ENCODE data around the gene TMPRSS4. TPM values are rescaled to one million over a fixed set of nuclear protein-coding genes. Genes with fewer than 3 reads are reported as not detected.

Gene TMPRSS4
- total RNA-seq, 1 experiment from 2014 or later, result not detected

GRCh38 chr11:118167253-118167652, 90.4 kb downstream of the TMPRSS4 start:
- no peaks in the 10 kb centered on the region for H3K36me3 ChIP-seq (ENCODE audit: control insufficient read depth, insufficient read depth, low read length)
- H3K4me3 ChIP-seq (ENCODE audit: low read depth in 2 of 2, low read length in 2 of 2), result no peak overlapping the region
- intact Hi-C loops (cut with micrococcal nuclease; ENCODE audit: unreplicated experiment) (no loop called here), in situ Hi-C loops (cut with HindIII; ENCODE audit: low pct_unique_long_range_greater_than_20kb, low sequenced_read_pairs) (no loop called here)
- H3K4me1 ChIP-seq (ENCODE audit: control insufficient read depth, insufficient read depth, low read length), result no peaks in the 10 kb centered on the region
- H3K27ac ChIP-seq (ENCODE audit: low read length), result no peak overlapping the region
- peaks cover 12% of the 10 kb centered on the region for H3K27me3 ChIP-seq (ENCODE audit: control insufficient read depth, insufficient read depth, low read length)
- ChIA-PET CTCF (interaction anchor here (0.6 to 1.0 kb wide), 3 partner anchors 10 to 14 kb away, joined by 3 to 5 read pairs (median 4); partner anchors contain the start of gene SCN4B), POLR2A (no interaction called here)
- ATAC-seq (no peak), DNase-seq (ENCODE audit: low read depth, low spot score) (no peak)
- TF ChIP-seq REST (IDR thresholded peaks at IDR 0.05; ENCODE audit: insufficient read depth in 1 of 2, low read depth in 2 of 2, low read length in 1 of 2) (no peak), TCF7L2 (IDR thresholded peaks at IDR 0.05; ENCODE audit: low read depth, low read length) (no peak), SIN3A (IDR thresholded peaks at IDR 0.05; ENCODE audit: borderline replicate concordance, insufficient read depth, low read depth, low read length) (no peak), POLR2AphosphoS5 (IDR thresholded peaks at IDR 0.05; ENCODE audit: low read depth, low read length) (no peak)
- TF ChIP-seq, protein P1, sequence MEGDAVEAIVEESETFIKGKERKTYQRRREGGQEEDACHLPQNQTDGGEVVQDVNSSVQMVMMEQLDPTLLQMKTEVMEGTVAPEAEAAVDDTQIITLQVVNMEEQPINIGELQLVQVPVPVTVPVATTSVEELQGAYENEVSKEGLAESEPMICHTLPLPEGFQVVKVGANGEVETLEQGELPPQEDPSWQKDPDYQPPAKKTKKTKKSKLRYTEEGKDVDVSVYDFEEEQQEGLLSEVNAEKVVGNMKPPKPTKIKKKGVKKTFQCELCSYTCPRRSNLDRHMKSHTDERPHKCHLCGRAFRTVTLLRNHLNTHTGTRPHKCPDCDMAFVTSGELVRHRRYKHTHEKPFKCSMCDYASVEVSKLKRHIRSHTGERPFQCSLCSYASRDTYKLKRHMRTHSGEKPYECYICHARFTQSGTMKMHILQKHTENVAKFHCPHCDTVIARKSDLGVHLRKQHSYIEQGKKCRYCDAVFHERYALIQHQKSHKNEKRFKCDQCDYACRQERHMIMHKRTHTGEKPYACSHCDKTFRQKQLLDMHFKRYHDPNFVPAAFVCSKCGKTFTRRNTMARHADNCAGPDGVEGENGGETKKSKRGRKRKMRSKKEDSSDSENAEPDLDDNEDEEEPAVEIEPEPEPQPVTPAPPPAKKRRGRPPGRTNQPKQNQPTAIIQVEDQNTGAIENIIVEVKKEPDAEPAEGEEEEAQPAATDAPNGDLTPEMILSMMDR (IDR thresholded peaks at IDR 0.05), result no peak
- H3K9me3 ChIP-seq (ENCODE audit: control insufficient read depth, insufficient read depth, low read depth, low read length), result no peaks in the 10 kb centered on the region
- no TSS peak for BruUV-seq (replicated peaks)

- Histone ChIP-seq H3K36me3 (ENCODE audit: control insufficient read depth, insufficient read depth, low read length) (no peaks in the 10 kb centered on the region), H3K4me3 (ENCODE audit: low read depth in 2 of 2, low read length in 2 of 2) (no peak overlapping the region), H3K4me1 (ENCODE audit: control insufficient read depth, insufficient read depth, low read length) (no peaks in the 10 kb centered on the region), H3K27ac (ENCODE audit: low read length) (no peak overlapping the region), H3K9me3 (ENCODE audit: control insufficient read depth, insufficient read depth, low read depth, low read length) (no peaks in the 10 kb centered on the region), H3K27me3 (ENCODE audit: control insufficient read depth, insufficient read depth, low read length) (peaks cover 12% of the 10 kb centered on the region)
- ATAC-seq (no peak), DNase-seq (ENCODE audit: low read depth, low spot score) (no peak)
- in situ Hi-C loops (cut with HindIII; ENCODE audit: low pct_unique_long_range_greater_than_20kb, low sequenced_read_pairs) (no loop called here), intact Hi-C loops (cut with micrococcal nuclease; ENCODE audit: unreplicated experiment) (no loop called here)
- TF ChIP-seq TCF7L2 (IDR thresholded peaks at IDR 0.05; ENCODE audit: low read depth, low read length), result no peak
- TF ChIP-seq POLR2AphosphoS5 (IDR thresholded peaks at IDR 0.05; ENCODE audit: low read depth, low read length), result no peak
- TF ChIP-seq SIN3A (IDR thresholded peaks at IDR 0.05; ENCODE audit: borderline replicate concordance, insufficient read depth, low read depth, low read length), result no peak
- no TSS peak for BruUV-seq (replicated peaks)
- CTCF ChIA-PET, result interaction anchor here (0.7 to 1.0 kb wide), 2 partner anchors 11 to 15 kb away, joined by 3 to 4 read pairs; partner anchors contain the start of gene SCN4B
- POLR2A ChIA-PET, result no interaction called here
Observed at GRCh38 chr11:118167906-118168305, 91.0 kb downstream of the TMPRSS4 start.

- ATAC-seq (no peak), DNase-seq (ENCODE audit: low read depth, low spot score) (no peak)
- no peaks in the 10 kb centered on the region for H3K36me3 ChIP-seq (ENCODE audit: control insufficient read depth, insufficient read depth, low read length)
- no peaks in the 10 kb centered on the region for H3K4me1 ChIP-seq (ENCODE audit: control insufficient read depth, insufficient read depth, low read length)
- intact Hi-C loops (cut with micrococcal nuclease; ENCODE audit: unreplicated experiment), result no loop called here
- no TSS peak for BruUV-seq (replicated peaks)
- ChIA-PET POLR2A (no interaction called here), CTCF (no interaction called here)
- TF ChIP-seq TCF7L2 (IDR thresholded peaks at IDR 0.05; ENCODE audit: low read depth, low read length) (no peak), POLR2AphosphoS5 (IDR thresholded peaks at IDR 0.05; ENCODE audit: low read depth, low read length) (no peak), SIN3A (IDR thresholded peaks at IDR 0.05; ENCODE audit: borderline replicate concordance, insufficient read depth, low read depth, low read length) (no peak), REST (IDR thresholded peaks at IDR 0.05; ENCODE audit: insufficient read depth in 1 of 2, low read depth in 2 of 2, low read length in 1 of 2) (no peak)
- TF ChIP-seq, protein P1 (IDR thresholded peaks at IDR 0.05), result no peak
- H3K4me3 ChIP-seq (ENCODE audit: low read depth in 2 of 2, low read length in 2 of 2), result no peak overlapping the region
- peaks cover 10% of the 10 kb centered on the region for H3K27me3 ChIP-seq (ENCODE audit: control insufficient read depth, insufficient read depth, low read length)
- no peaks in the 10 kb centered on the region for H3K9me3 ChIP-seq (ENCODE audit: control insufficient read depth, insufficient read depth, low read depth, low read length)
- in situ Hi-C loops (cut with HindIII; ENCODE audit: low pct_unique_long_range_greater_than_20kb, low sequenced_read_pairs), result no loop called here
- H3K27ac ChIP-seq (ENCODE audit: low read length), result no peak overlapping the region
Observed at GRCh38 chr11:118168316-118168715, 91.4 kb downstream of the TMPRSS4 start.

Measured in Panc1 (cell line).